Smooth muscle cell (in vitro differentiated cells): Measurements from ENCODE around the gene KRT71. TPM values are rescaled to one million over a fixed set of nuclear protein-coding genes. Genes with fewer than 3 reads are reported as not detected.

Experiments
- DNase-seq: peaks from one replicate; lab custom pipeline; 2025; ENCODE audit not compliant: unreplicated experiment; lab: John Stamatoyannopoulos, UW
- H2AFZ ChIP-seq: fragments of 200-600 bp; sonication (generic); 2 replicates; pipeline ENCODE4 v1.6.0; 2016; ENCODE audit warnings: antibody characterized with exemption, low read depth, mild to moderate bottlenecking
- H3F3A ChIP-seq: fragments of 200-600 bp; sonication (generic); 2 replicates; pipeline ENCODE4 v1.6.0; 2017; ENCODE audit warnings: antibody characterized with exemption, low read depth
- H3K27ac ChIP-seq: fragments of 200-600 bp; sonication (generic); 2 replicates; pipeline ENCODE4 v1.5.1; 2016; ENCODE audit warnings: low read depth, mild to moderate bottlenecking
- H3K27me3 ChIP-seq: fragments of 200-600 bp; sonication (generic); 2 replicates; pipeline ENCODE4 v1.6.1; 2016; ENCODE audit warnings: low read depth, mild to moderate bottlenecking
- H3K36me3 ChIP-seq: fragments of 200-600 bp; sonication (generic); 2 replicates; pipeline ENCODE4 v1.5.1; 2016; ENCODE audit warnings: low read depth
- H3K4me1 ChIP-seq: fragments of 200-600 bp; sonication (generic); 2 replicates; pipeline ENCODE4 v1.5.1; 2016; ENCODE audit warnings: low read depth
- H3K4me2 ChIP-seq: fragments of 200-600 bp; sonication (generic); 2 replicates; pipeline ENCODE4 v1.6.0; 2016; ENCODE audit warnings: mild to moderate bottlenecking
- H3K4me3 ChIP-seq: fragments of 200-600 bp; sonication (generic); 2 replicates; pipeline ENCODE4 v1.5.1; 2016; ENCODE audit warnings: mild to moderate bottlenecking
- H3K79me2 ChIP-seq: fragments of 200-600 bp; sonication (generic); 2 replicates; pipeline ENCODE4 v1.6.0; 2016; ENCODE audit warnings: low read depth, mild to moderate bottlenecking
- H3K9ac ChIP-seq: fragments of 200-600 bp; sonication (generic); 2 replicates; pipeline ENCODE4 v1.6.0; 2016; ENCODE audit warnings: low read depth
- H3K9me3 ChIP-seq: fragments of 200-600 bp; sonication (generic); replicated peaks from 2 replicates; pipeline ENCODE4 v1.5.1; 2016; ENCODE audit warnings: low read depth
- H4K20me1 ChIP-seq: fragments of 200-600 bp; sonication (generic); 2 replicates; pipeline ENCODE4 v1.6.0; 2016; ENCODE audit warnings: low read depth
- WGBS: methylation state at CpG from one replicate; pipeline ENCODE4 v1.1.7; 2016; ENCODE audit warnings: low lambda C conversion rate; 5-methylcytosine and 5-hydroxymethylcytosine counted together
- polyA plus RNA-seq: library from polyadenylated mRNA; unstranded; fragments of >200 nt; fragmentation: Nextera tagmentation; extraction: Ambion mirVana; gene quantifications from 2 replicates; pipeline ENCODE4 v1.2.1, GENCODE V29; 2016
- total RNA-seq: library from RNA; depleted of rRNA; stranded (reverse); fragments of >200 nt; gene quantifications from 2 replicates; pipeline ENCODE4 v1.2.3, GENCODE V29; 2014
- TF ChIP-seq, protein P1 (sequence below): fragments of 200-600 bp; sonication (generic); IDR thresholded peaks from 2 replicates; pipeline ENCODE4 v1.5.1; 2017; ENCODE audit warnings: borderline replicate concordance, mild to moderate bottlenecking, antibody characterized with exemption; ENCODE audit not compliant: insufficient read depth, poor library complexity, severe bottlenecking

The KRT71 gene
- total and polyA plus RNA-seq, 2 experiments from 2014 or later, result not detected

DNA sequence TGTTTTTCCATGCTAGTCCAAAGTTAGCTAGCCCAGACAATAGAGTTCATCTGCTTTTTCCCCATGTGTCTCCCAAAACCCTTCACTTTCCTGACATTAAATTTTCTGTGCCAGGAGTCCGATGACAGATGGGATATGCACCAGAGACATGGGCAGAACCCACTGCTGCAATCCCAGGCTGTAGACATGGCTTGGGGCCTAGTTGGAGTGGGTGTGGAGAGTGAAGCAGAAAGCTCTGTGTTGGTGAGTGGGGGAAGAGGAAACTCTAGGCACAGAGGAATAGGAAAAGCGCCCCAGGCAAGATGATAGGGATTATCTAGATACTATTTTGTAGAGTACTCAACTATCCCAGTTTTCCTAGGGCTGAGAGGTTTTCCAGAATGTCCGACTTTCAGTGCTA, 25.5 kb upstream of the KRT71 start:
- no peaks in the 10 kb centered on the region for H3K79me2 ChIP-seq
- H3K9ac ChIP-seq, result no peak overlapping the region
- H3K27me3 ChIP-seq, result no peaks in the 10 kb centered on the region
- no peaks in the 10 kb centered on the region for H3F3A ChIP-seq
- no peak overlapping the region for H3K27ac ChIP-seq
- no peaks in the 10 kb centered on the region for H3K9me3 ChIP-seq
- DNase-seq, result no peak
- H3K4me2 ChIP-seq, result no peak overlapping the region
- TF ChIP-seq, protein P1, sequence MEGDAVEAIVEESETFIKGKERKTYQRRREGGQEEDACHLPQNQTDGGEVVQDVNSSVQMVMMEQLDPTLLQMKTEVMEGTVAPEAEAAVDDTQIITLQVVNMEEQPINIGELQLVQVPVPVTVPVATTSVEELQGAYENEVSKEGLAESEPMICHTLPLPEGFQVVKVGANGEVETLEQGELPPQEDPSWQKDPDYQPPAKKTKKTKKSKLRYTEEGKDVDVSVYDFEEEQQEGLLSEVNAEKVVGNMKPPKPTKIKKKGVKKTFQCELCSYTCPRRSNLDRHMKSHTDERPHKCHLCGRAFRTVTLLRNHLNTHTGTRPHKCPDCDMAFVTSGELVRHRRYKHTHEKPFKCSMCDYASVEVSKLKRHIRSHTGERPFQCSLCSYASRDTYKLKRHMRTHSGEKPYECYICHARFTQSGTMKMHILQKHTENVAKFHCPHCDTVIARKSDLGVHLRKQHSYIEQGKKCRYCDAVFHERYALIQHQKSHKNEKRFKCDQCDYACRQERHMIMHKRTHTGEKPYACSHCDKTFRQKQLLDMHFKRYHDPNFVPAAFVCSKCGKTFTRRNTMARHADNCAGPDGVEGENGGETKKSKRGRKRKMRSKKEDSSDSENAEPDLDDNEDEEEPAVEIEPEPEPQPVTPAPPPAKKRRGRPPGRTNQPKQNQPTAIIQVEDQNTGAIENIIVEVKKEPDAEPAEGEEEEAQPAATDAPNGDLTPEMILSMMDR, result no peak
- no peak overlapping the region for H2AFZ ChIP-seq
- no peaks in the 10 kb centered on the region for H3K4me1 ChIP-seq
- H3K4me3 ChIP-seq, result no peak overlapping the region
- H3K36me3 ChIP-seq, result no peaks in the 10 kb centered on the region
- WGBS, result 88% methylated on average over 3 of the region's 3 CpGs
- H4K20me1 ChIP-seq, result no peaks in the 10 kb centered on the region

DNA sequence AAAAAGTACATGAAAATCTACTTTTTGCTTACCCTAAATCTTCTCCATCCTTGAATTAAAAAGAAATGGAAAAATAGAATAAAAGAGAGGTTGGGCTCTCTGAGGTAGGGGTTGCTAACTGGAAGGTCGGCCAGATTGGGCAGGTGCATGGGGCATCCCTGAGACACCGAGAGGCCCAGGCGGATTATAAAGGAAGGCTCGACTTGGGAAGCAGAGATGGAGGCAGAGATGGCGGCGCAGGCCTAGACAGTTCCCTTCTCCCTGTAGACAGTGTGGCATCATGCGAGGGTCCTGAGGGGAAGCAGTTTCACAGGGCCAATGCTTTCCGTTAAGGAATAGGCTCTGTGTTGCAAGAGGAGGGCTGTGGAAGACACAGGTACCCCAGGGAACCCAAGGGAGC, 24.4 kb upstream of the KRT71 start:
- H3K79me2 ChIP-seq, result no peaks in the 10 kb centered on the region
- H3K4me1 ChIP-seq, result no peaks in the 10 kb centered on the region
- no peak overlapping the region for H3K27ac ChIP-seq
- no peak for DNase-seq
- H3K9ac ChIP-seq, result no peak overlapping the region
- H3K4me2 ChIP-seq, result no peak overlapping the region
- H3K27me3 ChIP-seq, result no peaks in the 10 kb centered on the region
- no peaks in the 10 kb centered on the region for H3K9me3 ChIP-seq
- TF ChIP-seq, protein P1, result no peak
- WGBS, result 98% methylated on average over 8 of the region's 8 CpGs
- H2AFZ ChIP-seq, result no peak overlapping the region
- no peaks in the 10 kb centered on the region for H4K20me1 ChIP-seq
- no peak overlapping the region for H3K4me3 ChIP-seq
- no peaks in the 10 kb centered on the region for H3K36me3 ChIP-seq
- H3F3A ChIP-seq, result no peaks in the 10 kb centered on the region

DNA sequence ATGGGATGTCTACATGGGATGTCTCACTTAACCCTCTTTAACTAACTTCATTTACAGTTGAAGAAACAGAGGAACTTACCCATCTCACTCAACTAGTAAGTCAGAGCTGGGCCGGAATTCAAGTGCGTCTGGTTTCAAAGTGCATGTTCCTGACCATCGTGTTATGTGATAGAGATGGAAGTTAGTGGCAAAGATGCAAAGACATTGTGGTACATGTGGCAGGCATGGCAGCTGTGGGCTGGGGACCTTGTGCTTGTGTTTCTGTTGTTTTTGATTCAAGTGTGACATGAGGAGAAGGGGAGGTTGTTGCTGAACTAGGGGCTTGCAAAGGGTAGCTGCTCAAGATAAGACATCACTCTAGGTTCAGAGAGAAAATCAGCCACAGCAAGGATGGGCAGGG, 23.0 kb upstream of the KRT71 start:
- Histone ChIP-seq H3F3A (no peaks in the 10 kb centered on the region), H3K36me3 (no peaks in the 10 kb centered on the region), H4K20me1 (no peaks in the 10 kb centered on the region), H3K4me3 (no peak overlapping the region), H3K4me2 (no peak overlapping the region), H3K27ac (no peak overlapping the region), H2AFZ (no peak overlapping the region), H3K9me3 (no peaks in the 10 kb centered on the region), H3K9ac (no peak overlapping the region), H3K27me3 (no peaks in the 10 kb centered on the region), H3K79me2 (no peaks in the 10 kb centered on the region), H3K4me1 (no peaks in the 10 kb centered on the region)
- TF ChIP-seq, protein P1, result no peak
- 96% methylated on average over 3 of the region's 3 CpGs for WGBS
- no peak for DNase-seq

DNA sequence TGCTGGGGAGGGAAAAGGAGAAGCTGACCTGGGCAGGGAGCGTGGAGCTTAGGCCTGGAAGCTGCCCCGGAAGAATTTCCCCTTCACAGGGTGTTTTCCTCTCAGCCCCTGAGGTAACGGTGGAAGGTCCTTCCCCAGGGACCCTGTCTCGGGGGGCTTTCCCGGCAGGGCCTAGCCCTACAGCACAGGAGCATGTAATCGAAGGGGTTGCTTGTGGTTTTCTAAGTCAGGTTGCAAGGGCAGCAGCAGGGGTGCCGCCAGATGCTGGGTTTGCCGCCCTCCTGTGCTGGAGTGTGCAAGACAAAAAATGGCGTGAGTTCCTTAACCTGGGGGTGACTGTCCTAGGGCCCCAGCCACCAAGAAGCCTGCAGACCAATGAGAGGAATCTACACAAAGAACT, 22.3 kb upstream of the KRT71 start:
- no peak overlapping the region for H3K27ac ChIP-seq
- no peaks in the 10 kb centered on the region for H3K9me3 ChIP-seq
- TF ChIP-seq, protein P1, result no peak
- H3K4me1 ChIP-seq, result no peaks in the 10 kb centered on the region
- H4K20me1 ChIP-seq, result no peaks in the 10 kb centered on the region
- no peak overlapping the region for H3K9ac ChIP-seq
- WGBS, result 89% methylated on average over 9 of the region's 9 CpGs
- H3K4me2 ChIP-seq, result no peak overlapping the region
- H2AFZ ChIP-seq, result no peak overlapping the region
- no peaks in the 10 kb centered on the region for H3K27me3 ChIP-seq
- DNase-seq, result no peak
- H3K36me3 ChIP-seq, result no peaks in the 10 kb centered on the region
- no peaks in the 10 kb centered on the region for H3K79me2 ChIP-seq
- no peaks in the 10 kb centered on the region for H3F3A ChIP-seq
- H3K4me3 ChIP-seq, result no peak overlapping the region
